ENCODE measurements around the gene USP8. TPM values are rescaled to one million over a fixed set of nuclear protein-coding genes. Genes with fewer than 3 reads are reported as not detected.
"Not testable (repeated sequence)": the region's sequence is repeated elsewhere in the genome, so short reads cannot be mapped to it uniquely, and the experiment has no call there.

Gene USP8
- total RNA-seq, 1 donor from 2014 or later: 43.4 TPM

DNA sequence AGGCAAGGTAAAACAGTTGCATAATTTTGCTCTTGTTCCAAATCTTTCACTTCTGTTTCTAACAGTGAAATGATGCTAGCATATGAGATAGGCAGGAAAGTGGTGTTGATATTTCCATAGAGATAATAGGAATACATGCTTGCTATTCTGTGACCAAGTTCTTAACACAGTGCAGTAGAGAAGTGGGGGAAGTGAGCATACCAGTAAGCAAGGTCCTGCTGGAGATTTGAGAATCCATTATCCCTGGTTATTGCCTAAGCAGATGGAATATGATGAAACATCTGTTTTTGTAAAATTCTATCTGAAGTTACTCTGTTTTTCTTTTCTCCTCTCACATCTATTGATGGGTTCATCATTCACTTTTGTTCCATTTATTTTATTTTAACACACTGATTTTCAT, 28.7 kb downstream of the USP8 start:
- ATAC-seq: no peak

DNA sequence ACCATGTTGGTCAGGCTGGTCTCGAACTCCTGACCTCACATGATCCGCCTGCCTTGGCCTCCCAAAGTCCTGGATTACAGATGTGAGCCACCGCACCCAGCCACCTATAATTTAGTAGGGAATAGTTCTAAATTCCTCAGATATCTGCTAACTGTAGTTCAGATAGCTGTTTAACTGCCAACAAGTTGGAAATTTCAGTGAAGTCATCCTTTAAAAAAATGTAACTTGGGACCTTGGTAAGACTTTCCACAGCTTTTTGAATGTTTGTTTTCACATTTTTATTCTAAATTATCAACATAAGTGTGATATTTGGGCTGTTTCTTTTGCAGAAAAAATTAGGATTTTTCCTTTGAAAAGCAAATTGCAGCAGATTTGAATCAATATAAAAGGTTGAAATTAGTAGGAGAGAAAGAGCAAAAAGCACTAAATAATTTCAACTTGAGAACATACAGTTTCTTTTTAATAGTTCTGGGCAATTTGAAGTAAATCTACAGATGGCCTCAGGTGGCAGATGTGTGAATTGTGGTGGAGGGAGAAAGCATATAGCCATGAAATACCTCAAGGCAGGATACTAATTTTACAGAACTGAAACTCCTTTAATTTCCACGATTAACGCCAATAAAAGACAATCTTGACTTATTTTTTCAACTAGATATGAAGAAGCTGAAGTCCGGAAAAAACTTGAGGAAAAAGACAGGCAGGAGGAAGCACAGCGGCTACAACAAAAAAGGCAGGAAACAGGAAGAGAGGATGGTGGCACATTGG, 34.3 kb downstream of the USP8 start:
- no peak for ATAC-seq

DNA sequence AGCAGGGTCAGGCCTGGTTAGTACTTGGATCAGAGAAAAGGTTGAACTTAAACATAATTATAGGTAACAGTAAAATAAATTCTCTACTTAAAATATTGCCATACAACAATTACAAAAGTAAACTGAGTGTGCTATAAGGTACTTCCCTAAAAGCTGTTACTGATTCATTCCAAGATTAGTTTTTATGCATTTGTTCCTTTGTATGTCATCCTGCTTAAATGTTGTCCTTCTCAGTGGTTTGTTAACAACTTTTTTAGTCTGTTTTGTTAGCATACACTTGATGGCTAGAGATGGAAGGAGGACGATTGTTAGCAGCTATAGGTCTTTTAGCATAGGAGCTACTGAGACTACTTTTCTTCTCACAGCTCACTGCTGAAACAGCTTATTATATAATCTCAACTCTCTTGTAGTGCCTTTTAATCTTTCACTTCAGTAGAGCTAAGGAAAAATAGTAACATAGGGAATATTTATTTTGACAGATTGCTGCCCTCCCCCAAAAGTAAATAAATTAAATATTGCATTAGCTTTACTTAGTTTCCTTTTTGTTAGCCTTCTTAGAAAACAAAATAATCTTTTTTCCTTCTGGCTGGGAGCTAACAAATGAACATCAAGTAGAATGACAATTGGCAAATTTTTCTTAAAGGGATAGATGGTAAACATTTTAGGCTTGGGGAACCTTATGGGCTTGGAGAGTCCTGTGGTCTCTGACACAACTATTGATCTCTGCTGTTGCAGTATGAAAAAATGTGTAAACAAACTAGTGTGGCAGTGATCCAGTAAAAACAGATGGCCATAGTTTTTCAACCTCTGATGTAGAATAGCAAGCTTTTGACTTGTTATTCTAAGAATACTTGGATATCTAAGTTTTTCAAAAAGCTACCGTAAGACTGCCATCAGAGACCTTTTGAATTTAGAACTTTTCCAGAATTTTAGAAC, 39.5 kb downstream of the USP8 start:
- ATAC-seq: no peak

DNA sequence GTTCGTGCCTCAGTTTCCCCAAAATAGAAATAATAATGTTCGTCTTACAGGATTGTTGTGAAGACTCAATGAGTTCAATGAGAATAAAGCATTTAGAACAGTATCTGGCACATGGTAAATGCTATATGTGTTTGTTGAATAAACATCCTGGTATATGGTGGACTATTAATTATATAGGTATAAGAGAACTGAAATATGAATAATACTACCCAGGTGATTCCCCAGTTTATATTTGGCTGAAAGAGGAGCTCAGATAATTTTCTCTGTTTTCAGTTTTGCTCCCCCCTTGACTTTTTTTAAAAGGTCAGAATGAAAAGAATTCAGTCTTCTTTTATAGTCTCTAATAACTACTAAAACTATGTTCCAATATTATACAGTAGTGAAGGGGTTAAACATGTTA, 46.9 kb downstream of the USP8 start:
- ATAC-seq: no peak

DNA sequence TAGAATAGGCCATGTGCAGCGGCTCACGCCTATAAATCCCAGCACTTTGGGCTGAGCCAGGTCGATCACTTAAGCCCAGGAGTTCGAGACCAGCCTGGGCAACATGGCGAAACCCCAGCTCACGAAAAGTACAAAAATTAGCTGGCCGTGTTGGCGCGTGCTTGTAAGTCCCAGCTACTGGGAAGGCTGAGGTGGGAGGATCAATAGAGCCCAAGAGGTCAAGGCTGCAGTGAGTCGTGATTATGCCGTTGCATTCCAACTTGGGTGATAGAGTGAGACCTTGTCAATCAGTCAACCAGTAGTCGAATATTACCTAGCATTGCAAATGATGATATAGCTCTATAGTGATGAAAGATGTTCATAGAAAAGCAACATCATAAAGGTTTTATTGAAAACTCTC, 51.9 kb downstream of the USP8 start:
- ATAC-seq: no peak

DNA sequence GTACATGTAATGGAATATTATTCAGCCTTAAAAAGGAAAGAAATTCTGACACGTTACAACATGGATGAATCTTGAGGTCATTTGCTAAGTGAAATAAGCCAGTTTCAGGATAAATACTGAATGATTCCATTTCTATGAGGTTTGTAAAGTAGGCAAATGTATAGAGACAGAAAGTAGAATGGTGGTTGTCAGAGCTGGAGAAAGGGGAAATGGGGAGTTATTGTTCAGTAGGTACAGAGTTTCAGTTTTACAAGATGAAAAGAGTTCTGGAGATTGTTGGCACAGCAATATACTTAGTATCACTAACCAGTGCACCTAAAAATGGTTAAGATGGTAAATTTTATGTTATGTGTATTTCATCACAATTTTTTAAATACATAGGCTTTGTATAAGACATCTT, 60.6 kb downstream of the USP8 start:
- ATAC-seq: no peak

DNA sequence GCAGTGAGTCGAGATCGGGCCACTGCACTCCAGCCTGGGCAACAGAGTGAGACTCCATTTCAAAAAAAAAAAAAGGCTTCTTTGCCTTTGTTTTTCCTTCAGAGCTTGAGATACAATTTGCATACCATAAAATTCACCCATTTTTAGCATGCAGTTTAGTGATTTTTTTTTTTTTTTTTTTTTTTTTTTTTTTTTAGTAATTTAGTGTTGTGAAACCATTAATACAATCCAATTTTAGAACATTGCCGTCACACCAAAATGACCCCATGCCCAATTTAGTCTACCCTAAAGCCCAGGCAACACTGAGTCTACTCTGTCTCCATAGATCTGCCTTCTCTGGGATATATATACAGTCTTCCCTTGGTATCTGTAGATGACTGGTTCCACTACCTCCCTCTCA, 61.2 kb downstream of the USP8 start:
- ATAC-seq: no peak

DNA sequence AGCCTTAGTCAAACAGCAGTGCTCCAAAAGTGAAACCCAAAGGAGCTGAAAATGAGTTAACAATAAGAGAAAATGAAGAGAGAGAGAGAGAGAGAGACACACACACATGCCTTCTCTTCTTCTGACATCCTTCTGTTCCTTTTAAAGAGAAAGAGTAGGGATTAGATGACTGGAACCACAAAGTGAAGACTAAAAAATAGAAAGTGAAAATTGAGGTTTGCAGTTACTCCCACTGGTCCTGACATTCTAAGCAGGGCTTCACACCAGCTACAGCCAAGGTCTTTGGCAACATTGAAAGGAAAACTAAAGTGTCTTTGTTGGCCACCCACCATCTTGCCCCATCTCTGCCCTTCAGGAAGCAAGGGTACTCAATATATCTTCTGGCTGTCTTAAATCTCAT, 63.1 kb downstream of the USP8 start:
- no peak for ATAC-seq

DNA sequence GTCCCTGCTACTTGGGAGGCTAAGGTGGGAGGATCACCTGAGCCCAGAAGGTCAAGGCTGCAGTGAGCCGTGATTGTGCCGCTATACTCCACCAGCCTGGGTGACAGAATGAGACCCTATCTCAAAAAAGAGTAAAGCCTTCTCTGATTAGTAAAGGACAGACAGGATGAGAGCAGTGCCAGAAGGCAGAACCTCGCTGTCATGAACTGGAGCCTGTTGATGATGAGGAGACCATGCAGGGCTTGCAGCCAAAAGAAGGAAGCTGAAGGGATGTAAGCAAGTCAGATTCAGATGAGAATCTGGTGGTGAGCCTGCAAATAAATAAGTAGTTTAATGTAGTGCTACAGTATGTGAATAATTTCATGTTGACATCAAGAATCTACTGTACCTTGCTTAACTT, 69.4 kb downstream of the USP8 start:
- ATAC-seq: no peak

DNA sequence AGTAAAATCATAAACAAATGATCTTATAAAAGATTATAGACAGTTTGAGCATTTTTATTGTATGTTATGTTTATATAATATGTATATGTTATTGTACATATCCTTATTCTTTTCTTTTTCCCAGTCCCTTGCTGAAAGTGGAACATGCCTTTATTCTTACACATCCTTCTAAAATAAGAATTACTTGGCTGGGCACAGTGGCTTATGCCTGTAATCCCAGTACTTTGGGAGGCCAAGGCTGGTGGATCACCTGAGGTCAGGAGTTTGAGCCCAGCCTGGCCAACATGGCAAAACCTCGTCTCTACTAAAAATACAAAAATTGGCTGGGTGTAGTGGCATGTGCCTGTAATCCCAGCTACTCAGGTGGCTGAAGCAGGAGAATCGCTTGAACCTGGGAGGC, 70.3 kb downstream of the USP8 start:
- not testable (repeated sequence) for ATAC-seq

DNA sequence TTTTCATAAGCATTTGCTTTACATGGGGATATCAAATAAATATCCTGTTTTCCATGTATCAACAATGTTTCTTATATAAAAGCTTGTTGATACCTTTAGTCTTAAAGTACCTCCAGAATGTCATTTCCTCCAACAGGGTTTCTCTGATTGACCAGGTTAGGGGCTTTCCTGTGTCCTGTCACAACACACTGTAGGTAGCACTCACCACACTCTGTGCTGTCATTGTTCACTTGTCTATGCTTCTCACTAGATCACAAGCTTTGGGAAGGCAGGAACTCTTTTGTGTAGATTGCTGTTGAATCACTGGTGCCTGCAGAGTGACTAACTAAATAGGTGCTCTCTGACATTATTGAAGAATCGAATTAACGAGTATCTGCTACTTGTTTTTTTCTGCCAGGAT, 72.5 kb downstream of the USP8 start:
- no peak for ATAC-seq

DNA sequence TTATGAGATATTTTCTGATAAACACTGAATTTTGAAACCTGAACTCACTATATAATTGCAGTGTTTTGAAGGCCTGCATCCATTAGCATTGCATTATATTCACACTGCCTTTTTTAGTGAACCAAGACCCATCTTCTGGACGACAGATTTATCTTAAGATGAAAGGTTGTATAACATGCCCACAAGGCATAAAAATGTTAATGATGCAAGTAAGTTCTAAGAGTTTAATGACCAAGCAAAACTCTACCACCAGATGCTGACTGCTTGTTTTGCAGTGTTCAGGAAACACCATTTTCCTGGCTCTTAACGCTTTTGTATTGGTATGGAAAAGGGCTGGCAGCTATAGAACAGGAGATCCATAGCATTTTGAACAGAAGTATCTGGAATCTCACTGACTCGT, 76.1 kb downstream of the USP8 start:
- no peak for ATAC-seq

DNA sequence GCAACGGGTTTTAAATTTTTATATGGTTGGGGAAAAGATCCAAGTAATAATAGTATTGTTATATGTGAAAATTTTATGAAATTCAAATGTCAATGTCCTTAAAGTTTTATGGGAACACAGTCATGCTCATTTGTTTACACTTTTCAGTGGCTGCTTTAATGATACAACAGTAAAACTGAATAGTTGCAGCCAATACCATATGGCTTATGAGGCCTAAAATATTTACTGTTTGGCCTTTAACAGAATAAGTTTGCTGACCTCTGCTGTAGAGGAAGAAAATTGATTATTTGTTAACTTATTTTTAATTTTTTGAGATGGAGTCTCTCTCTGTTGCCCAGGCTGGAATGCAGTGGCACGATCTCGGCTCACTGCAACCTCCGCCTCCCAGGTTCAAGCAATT, 77.6 kb downstream of the USP8 start:
- ATAC-seq: no peak

DNA sequence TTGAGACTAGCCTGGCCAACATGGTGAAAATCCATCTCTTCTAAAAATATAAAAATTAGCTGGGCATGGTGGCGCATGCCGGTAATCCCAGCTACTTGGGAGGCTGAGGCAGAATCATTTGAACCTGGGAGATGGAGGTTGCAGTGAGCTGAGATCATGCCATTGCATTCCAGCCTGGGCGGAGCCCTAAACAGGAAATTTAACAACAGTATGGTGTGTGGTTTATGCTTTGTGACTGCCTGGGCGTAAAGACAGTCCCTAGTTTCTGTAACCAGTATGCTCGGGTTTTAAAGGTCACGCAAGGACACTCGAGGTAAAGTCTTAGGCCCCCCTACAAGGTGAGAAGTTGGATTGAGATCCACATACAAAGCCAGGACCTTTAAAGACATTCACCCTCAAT, 78.9 kb downstream of the USP8 start:
- no peak for ATAC-seq

DNA sequence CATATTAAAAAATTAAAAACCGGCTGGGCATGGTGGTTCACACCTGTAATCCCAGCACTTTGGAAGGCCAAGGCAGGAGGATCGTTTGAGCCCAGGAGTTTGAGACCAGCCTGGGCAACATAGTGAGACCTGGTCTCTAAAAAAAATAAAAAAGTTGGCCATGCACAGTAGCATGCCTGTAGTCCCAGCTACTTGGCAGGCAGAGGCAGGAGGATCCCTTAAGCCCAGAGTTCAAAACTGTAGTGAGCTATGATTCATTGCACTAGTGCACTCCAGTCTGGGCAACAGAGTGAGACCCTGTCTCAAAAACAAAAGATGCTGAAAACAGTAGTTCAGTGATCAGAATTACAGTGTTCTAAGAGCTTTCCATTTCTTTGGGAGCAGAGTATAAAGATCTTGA, 81.5 kb downstream of the USP8 start:
- not testable (repeated sequence) for ATAC-seq

DNA sequence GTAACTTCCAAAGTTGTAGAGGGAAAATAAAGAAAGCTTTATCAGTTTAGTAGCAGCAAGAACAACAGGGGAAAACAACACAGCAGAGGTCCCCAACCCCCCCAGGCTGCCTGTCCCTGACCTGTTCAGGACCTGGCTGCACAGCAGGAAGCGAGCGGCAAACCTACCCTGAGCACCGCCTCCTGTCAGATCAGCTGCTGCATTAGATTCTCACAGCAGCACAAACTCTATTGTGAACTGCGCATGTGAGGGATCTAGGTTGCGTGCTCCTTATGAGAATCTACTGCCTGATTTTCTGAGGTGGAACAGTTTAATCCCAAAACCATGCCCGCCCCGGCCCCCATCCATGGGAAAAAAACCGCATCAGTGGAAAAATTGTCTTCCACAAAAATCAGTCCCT, 81.9 kb downstream of the USP8 start:
- no peak for ATAC-seq

DNA sequence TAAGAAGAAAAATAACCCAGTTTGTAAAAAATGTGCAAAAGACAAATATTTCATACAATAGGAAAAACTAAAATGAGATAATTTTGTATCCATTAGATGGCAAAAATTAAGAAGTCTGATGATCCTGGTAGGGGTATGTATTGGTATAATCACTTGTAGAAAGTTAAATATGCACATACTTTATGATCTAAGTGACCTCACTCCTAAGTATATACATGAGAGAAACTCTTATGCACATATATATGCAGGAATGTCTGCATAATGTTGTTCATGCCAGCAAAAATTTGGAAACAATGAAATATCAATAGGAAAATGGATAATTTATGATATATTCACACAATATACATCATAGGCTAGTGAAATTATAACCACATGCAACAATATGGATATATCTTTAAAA, 88.8 kb downstream of the USP8 start:
- ATAC-seq: no peak

DNA sequence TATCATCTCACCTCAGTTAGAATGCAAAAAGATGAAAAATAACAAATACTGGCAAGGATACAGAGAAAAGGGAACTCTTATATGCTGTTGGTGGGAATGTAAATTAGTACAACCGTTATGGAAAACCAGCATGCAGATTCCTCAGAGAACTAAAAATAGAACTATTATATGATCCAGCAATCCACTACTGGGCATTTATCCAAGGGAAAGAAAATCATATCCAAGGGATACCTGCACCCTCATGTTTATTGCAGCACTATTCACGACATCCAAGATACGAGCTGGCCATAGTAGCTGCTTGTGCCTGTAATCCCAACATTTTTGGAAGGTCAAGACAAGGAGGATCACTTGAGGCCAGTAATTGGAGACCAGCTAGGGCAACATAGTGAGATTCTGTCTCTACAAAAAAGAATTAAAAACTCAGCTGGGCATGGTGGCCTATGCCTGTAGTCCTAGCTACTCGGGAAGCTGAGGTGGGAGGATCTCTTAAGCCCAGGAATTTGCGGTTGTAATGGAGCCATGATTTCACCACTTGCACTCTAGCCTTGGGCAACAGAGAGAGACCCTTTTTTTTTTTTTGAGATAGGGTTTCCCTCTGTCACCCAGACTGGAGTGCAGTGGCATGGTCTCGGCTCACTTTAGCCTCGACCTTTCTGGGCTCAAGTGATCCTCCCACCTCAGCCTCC, 95.7 kb downstream of the USP8 start:
- no peak for ATAC-seq

DNA sequence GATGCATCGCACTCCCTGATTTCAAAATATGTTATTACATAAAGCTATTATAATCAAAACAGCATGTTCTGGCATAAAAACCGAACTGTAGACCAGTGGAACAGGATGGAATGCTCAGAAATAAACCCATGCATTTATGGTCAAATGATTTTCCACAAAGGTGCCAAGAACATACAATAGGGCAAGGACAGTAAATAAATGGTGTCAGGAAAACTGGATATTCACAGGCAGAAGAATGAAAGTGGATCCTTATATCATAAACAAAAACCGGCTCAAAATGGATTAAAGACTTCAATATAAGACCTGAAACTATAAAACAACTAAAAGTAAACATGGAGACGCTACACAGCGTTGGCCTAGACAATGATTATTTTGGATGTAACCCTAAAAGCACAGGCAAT, 99.6 kb downstream of the USP8 start:
- ATAC-seq: no peak

DNA sequence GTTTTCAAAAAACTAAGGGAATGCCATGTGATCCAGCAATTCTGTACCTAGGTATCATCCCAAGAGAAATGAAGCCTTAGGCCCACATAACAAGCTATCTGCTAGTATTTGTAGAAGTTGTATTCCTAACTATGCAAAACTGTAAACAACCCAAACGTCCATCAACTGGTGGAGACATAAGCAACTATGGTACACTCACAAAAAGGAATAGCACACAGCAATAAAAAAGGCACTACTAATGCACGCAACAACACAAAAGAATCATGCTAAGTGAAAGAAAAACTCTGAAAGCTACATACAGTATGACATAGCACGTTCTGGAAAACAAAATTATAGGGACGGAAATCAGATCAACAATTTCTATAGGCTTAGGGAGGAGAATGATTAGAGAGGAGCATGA, 107.0 kb downstream of the USP8 start:
- no peak for ATAC-seq

DNA sequence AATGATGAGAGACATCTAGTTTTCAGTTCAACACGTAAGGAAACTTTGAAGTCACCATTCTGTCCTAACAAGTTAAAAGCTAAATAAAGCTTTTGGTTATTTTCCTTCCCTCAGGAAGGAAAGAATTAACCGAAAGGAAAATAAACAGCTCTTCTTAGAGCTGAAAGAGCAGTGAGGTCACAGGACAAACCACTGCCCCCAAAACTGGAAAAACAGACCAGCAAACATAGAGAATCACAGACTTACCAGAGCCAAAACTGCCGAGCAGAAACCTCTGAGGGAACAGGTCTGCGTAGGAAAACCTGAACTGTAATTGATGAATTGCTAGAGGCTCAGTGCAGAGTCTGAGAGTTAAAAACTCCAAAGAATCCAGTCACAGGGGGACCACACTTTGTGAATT, 107.6 kb downstream of the USP8 start:
- no peak for ATAC-seq

DNA sequence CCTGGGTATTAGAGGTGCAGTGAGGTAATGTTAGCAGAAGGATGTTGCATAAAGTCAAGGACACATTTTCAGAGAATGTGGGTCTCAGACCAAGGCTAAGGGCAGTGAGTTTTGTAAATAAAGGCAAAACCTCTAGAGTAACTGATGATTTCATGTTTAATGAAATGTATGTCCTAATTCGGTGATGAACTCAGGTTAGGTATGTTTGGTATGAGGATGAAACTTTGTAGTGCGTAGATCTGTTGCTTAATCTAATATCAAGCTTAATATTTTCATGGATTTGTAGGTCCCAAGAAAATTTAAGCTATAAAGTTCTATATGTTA, 118.6 kb downstream of the USP8 start:
- no peak for ATAC-seq

DNA sequence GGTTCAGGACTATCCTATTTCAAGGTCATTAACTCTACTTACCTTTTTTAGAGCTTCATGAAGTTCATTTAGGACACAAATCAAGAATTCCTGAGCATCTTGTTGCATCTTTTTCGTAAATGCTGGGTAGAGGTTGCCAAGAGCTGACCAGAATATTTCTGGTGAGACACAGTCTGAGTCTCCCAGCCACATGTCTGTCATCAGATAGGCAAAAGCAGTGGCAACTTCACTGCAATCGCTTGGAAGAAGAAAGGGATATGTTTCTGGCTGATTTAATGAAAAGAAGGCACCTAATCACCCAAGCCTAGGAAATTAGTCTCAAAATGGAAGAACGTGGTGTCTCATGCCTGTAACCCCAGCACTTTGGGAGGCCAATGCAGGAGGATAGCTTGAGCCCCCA, 119.4 kb downstream of the USP8 start:
- ATAC-seq: no peak

DNA sequence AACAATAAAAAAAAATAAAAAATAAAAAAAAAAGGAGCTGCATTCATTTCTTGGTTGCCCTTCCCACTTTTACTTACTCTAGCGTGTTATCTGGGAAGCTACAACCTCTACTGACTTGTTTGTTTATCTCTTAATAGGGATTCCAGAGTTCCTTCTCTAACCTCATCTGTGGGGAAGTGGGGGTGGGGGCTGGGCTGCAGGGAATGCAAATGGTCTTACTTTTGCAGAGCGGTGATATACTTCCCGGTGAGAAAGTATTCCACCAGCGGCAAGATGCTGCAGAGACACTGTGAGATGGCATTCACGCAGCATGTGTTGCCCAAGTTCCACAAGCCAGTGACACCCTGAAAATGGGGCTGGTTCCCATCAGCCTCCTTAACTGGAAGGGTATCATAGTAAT, 120.2 kb downstream of the USP8 start:
- ATAC-seq: no peak

All from esophagus mucosa (tissue), 1 donor.